VCaP (cell line): ENCODE measurements around the gene GSG1L.

Experiments
- H3K27ac ChIP-seq: fragments of 450-650 bp; 2 replicates; pipeline ENCODE4 v1.5.1; 2017
- TF ChIP-seq, protein P1 (sequence below): fragments of 450-650 bp; conservative IDR thresholded peaks from 2 replicates; pipeline ENCODE4 v1.5.1; 2017; ENCODE audit warnings: mild to moderate bottlenecking, moderate library complexity

The GSG1L gene

DNA sequence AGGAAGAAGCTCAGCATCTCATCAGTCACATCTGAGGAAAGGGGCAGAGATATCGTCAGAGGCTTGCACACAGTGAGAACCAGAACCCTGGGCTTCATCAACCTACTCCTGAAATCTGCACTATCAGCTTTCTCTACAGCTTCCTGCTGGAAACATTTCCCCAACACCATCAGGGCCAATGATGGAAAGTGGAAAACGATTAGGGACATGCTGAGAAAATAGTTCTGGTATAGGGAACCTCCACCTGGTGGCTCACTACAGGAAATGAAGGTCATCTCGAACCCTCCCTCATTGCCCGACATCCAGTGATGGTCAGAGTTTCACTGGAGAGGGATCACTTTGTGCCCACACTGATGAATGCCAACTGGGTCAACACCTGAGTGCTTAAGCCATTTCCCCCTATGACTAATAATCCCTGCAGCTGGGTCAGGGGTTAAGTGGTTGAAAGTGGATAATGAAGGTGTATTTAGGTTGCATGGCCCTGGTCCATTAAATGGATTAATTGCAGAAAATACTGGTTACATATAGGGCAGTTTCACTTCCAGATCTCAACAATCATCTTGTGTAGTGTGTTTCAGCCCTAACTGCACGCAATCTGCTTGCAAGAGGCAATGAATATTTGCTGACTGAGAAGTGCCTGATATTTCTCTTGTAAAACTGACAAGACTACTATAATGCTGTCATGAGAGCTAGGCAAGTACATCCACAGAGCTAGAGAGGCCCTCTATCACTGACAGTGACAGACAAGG, 43.1 kb upstream of the GSG1L start:
- TF ChIP-seq, protein P1, sequence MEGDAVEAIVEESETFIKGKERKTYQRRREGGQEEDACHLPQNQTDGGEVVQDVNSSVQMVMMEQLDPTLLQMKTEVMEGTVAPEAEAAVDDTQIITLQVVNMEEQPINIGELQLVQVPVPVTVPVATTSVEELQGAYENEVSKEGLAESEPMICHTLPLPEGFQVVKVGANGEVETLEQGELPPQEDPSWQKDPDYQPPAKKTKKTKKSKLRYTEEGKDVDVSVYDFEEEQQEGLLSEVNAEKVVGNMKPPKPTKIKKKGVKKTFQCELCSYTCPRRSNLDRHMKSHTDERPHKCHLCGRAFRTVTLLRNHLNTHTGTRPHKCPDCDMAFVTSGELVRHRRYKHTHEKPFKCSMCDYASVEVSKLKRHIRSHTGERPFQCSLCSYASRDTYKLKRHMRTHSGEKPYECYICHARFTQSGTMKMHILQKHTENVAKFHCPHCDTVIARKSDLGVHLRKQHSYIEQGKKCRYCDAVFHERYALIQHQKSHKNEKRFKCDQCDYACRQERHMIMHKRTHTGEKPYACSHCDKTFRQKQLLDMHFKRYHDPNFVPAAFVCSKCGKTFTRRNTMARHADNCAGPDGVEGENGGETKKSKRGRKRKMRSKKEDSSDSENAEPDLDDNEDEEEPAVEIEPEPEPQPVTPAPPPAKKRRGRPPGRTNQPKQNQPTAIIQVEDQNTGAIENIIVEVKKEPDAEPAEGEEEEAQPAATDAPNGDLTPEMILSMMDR, result no peak
- no peak overlapping the region for H3K27ac ChIP-seq

DNA sequence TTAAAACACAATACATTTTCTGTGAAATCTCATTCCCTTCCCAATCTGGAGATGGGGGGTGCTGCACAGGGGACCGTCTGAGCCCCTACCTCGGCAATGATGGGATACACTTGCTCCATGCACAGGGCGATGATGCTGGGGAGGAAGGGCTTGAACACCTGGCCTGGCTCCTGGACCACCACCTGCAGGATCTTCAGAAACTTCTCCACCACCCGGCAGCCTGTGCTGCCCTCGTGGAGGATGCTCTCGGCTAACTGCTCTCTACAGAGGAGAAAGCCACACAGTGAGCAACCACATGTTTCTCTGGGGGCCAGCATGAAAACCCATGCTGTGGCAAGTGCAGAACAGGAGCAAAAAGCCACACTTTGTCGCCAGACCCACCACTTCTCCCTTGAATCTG, 42.4 kb upstream of the GSG1L start:
- no peak overlapping the region for H3K27ac ChIP-seq
- TF ChIP-seq, protein P1, result no peak

DNA sequence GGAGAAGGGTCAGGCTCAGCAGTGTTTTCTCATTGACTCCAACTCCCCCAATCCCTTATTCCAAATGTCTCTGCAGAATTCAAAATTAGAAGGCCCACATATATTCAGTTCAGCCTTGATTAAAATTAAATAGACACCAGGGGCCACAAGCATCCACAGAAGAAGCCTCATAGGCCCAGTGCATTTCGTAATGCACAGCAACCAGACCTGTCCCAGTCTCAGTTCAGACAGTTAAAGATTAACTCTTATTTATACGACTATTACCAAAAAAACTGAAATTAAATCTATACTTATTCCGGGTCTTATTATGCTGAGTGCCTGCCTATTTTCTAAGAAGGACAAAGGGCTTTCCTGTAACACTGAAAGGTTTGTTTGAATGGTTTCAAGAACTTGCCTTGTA, 41.8 kb upstream of the GSG1L start:
- TF ChIP-seq, protein P1, result no peak

DNA sequence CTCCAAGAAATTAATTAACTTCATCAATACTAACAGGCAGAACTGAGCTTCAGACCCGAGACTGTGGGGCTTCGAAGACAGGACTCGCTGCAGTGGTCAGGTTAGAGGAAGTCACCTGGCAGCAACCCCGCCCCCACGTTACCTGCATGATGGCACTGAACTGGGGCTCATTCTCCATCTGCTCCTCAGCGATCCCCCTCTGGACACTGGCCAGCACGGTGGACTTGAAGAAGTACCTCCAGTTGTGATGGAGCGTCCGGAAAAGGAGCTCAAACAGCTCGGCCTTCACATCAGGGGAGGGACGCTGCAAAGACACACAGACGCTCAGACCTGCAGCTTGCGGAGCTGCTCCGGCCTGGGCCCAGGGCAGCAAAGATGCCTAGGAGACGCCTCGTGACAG, 40.9 kb upstream of the GSG1L start:
- TF ChIP-seq, protein P1, result no peak
- no peak overlapping the region for H3K27ac ChIP-seq

More for the DNA sequence above, 41.8 kb upstream of the GSG1L start:
- H3K27ac ChIP-seq, result no peak overlapping the region

DNA sequence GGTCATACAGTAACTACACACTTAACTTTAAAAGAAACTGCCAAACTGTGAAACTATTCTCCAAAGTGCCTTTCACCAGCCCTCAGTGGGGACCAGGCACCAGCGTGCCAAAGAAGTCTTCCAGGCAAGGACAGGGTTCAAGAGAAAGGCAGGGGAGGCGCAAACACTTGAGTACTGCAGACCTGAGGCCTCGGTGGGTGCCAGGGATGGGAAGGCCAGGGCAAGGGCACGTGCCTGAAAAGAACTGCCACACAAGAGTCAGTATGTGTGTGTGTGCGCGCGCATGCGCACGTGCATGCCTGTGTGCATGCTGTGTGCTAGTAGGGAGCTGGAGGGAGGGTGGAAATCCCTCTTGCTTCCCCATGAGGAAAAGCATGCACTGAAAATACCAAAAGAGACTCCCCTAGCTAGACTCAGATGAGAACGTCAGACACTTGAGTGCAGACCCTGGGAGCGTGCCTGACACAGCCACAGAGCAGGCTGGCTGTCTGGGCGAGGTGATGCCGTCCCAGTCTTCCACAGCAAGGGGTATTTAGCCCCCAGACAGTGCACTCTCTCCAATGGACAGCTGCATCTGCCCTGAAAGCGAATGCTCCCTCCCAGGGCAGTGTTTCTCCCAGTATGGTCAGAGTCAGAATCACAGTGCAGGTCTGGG, 40.1 kb upstream of the GSG1L start:
- H3K27ac ChIP-seq, result no peak overlapping the region
- TF ChIP-seq, protein P1, result no peak

DNA sequence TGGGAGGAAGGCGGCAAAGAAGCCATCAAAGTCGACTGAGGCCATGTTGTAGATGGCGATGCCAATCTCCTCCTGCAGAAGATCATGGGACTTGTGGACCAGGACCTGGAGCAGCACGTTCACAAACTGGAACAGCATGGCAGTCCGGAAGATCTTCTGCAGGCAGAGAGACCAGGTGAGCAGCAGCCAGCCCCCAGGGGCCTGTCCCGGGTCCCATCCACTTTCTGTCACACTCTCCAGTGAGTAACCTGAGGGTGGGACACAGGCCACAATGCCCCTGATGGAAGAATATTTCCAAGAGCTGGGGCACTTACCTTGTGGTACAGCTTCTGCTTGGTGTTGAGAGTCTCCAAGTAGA, 38.0 kb upstream of the GSG1L start:
- TF ChIP-seq, protein P1, result no peak
- no peak overlapping the region for H3K27ac ChIP-seq

DNA sequence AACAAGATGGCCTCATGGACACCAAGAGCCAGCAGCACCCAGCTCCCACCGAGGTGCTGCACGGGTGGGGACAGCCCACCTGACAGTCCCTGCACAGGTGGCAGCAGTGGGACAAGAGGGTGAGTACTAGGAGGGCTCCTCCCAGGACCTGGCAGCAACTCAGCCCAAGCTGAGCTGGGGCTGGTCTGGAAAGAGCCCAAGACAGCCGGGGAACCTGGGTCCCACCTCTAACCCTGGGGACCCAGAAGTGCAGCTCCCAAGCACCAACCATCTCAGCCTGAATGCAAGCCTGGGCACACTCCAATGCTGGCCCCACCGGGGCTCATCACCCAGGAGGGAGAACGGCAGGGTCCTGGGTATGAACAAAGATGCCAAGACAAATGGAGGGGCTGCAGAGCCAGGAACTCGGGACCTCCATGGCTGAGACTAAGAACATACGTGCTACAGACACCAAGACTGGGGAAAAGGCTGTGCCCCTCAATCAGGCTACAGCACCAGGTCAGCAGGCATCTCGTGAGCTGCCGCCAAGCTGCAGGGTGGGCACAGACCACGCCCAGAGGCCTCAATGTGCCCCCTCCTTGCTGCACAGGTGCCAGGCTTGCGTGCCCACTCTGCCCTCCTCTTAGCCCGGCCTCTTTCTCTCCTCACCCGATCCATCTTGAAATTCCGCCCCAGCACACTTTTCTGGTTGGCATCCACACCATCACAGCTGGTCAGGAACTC, 37.5 kb upstream of the GSG1L start:
- H3K27ac ChIP-seq, result no peak overlapping the region
- TF ChIP-seq, protein P1, result no peak
